Keratinocyte (primary cell): ENCODE results near the gene MACROH2A2. TPM values are rescaled to one million over a fixed set of nuclear protein-coding genes. Genes with fewer than 3 reads are reported as not detected.

Experiments used
- DNase-seq: peaks from one replicate; pipeline ENCODE4 v3.0.0-alpha.2; 2011; ENCODE audit warnings: low read depth, missing footprints, low spot score
- FAIRE-seq: peaks from 2 replicates; lab custom pipeline; 2011; peaks lifted over from hg19 to GRCh38; lab: Jason Lieb, UNC
- H2AFZ ChIP-seq: 2 replicates; pipeline ENCODE4 v1.6.0; 2012; ENCODE audit warnings: low read length, control low read depth, inconsistent platforms; ENCODE audit not compliant: control insufficient read depth
- H3K27ac ChIP-seq: 2 replicates; pipeline ENCODE4 v1.5.1; 2011; ENCODE audit warnings: low read length; ENCODE audit not compliant: control insufficient read depth, insufficient read depth
- H3K27me3 ChIP-seq: 3 replicates; pipeline ENCODE4 v1.6.0; 2011; ENCODE audit warnings: low read length; ENCODE audit not compliant: control insufficient read depth, insufficient read depth; ENCODE audit errors: extremely low read depth
- H3K36me3 ChIP-seq, 2 experiments: 2 replicates in 1 of 2; 3 replicates in 1 of 2; pipeline ENCODE4 v1.5.1; 2011; ENCODE audit warnings: low read length in 2 of 2, mild to moderate bottlenecking in 1 of 2; ENCODE audit not compliant: control insufficient read depth in 2 of 2, insufficient read depth in 2 of 2; ENCODE audit errors: extremely low read depth in 1 of 2
- H3K4me1 ChIP-seq: 3 replicates; pipeline ENCODE4 v1.5.1; 2011; ENCODE audit warnings: low read length; ENCODE audit not compliant: control insufficient read depth, insufficient read depth; ENCODE audit errors: extremely low read depth
- H3K4me2 ChIP-seq: 3 replicates; pipeline ENCODE4 v1.6.0; 2011; ENCODE audit warnings: low read depth, low read length; ENCODE audit not compliant: control insufficient read depth, insufficient read depth; ENCODE audit errors: extremely low read depth
- H3K4me3 ChIP-seq, 3 experiments: fragments of 200-600 bp in 1 of 3; sonication (generic) in 1 of 3; 2 replicates in 2 of 3; 3 replicates in 1 of 3; pipeline ENCODE4 v1.5.1; 2011 to 2016; ENCODE audit warnings: low read length in 3 of 3, mild to moderate bottlenecking in 3 of 3, control low read depth in 2 of 3, inconsistent platforms in 1 of 3, low read depth in 1 of 3, mixed read lengths in 1 of 3, mixed run types in 1 of 3, moderate library complexity in 1 of 3; ENCODE audit not compliant: control insufficient read depth in 2 of 3, insufficient read depth in 2 of 3; ENCODE audit errors: extremely low read depth in 1 of 3
- H3K79me2 ChIP-seq: 2 replicates; pipeline ENCODE4 v1.6.0; 2012; ENCODE audit warnings: low read length; ENCODE audit not compliant: control insufficient read depth, insufficient read depth
- H3K9ac ChIP-seq: 3 replicates; pipeline ENCODE4 v1.6.0; 2011; ENCODE audit warnings: low read length; ENCODE audit not compliant: control insufficient read depth, insufficient read depth; ENCODE audit errors: extremely low read depth
- H3K9me1 ChIP-seq: 3 replicates; pipeline ENCODE4 v1.6.0; 2011; ENCODE audit warnings: low read length; ENCODE audit not compliant: control insufficient read depth, insufficient read depth; ENCODE audit errors: extremely low read depth
- H3K9me3 ChIP-seq: 2 replicates; pipeline ENCODE4 v1.5.1; 2012; ENCODE audit warnings: low read depth, low read length; ENCODE audit not compliant: control insufficient read depth
- H4K20me1 ChIP-seq: 3 replicates; pipeline ENCODE4 v1.6.0; 2011; ENCODE audit warnings: low read length; ENCODE audit not compliant: control insufficient read depth, insufficient read depth; ENCODE audit errors: extremely low read depth
- EZH2 ChIP-seq: IDR thresholded peaks from one replicate; pipeline ENCODE4 v1.6.1; 2012; ENCODE audit warnings: inconsistent platforms, mild to moderate bottlenecking, low read length, moderate library complexity
- dilution Hi-C: fragments of 300-500 bp; cut with MboI; formaldehyde crosslinking; loops from one replicate; pipeline ENCODE4 v1.7.0; 2020; ENCODE audit warnings: low sequenced_read_pairs; ENCODE audit not compliant: extremely low pct_ligation_motif_present
- polyA plus RNA-seq, 5 experiments: library from polyadenylated mRNA; depleted of rRNA in 3 of 5; stranded (reverse) in 3 of 5; stranded (forward) in 1 of 5; unstranded in 1 of 5; fragments of >200 nt; gene quantifications; 1 replicate in 1 of 5; 2 replicates in 3 of 5; 3 replicates in 1 of 5; pipeline versions ENCODE4 v1.2.1 to v1.2.3, GENCODE V29; 2011 to 2012; ENCODE audit warnings: missing spikeins in 2 of 5, low read depth in 1 of 5, low replicate concordance in 1 of 5
- TF ChIP-seq, protein P1 (sequence below), 3 experiments: IDR thresholded peaks in 1 of 3; conservative IDR thresholded peaks in 1 of 3; optimal IDR thresholded peaks in 1 of 3; 2 replicates in 2 of 3; 3 replicates in 1 of 3; pipeline versions ENCODE3 to v1.5.1; 2011; ENCODE audit warnings: low read length in 3 of 3, mild to moderate bottlenecking in 3 of 3, moderate library complexity in 2 of 3, control low read depth in 1 of 3, inconsistent platforms in 1 of 3; ENCODE audit not compliant: insufficient read depth in 2 of 3; ENCODE audit errors: extremely low read depth in 1 of 3

MACROH2A2 gene
- polyA plus RNA-seq, 1 donor (not counting 4 experiments of a cell fraction or from before 2014, with no cell fraction given): 11.6 TPM

DNA sequence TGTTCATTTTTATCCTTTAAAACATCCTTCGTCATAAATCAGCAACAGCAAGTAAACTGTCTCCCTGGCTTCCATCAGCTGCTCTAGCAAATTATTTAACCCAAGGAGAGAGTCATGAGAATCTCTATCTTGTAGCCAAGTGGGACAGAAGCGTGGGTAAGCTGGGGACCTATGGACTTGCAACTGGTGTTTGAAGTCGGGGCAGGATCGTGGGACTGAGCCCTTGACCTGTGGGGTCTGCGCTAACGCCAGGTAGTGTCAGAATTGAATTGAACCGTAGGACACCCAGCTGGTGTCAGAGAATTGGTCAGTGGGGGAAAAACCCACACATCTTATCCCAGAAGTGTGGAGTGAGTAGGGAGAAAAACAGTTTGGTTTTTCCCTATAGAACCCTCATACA, 66.6 kb downstream of the MACROH2A2 start:
- Histone ChIP-seq H3K4me2 (no peak overlapping the region), H3K9me1 (peaks cover 2% of the 10 kb centered on the region), H4K20me1 (no peaks in the 10 kb centered on the region), H3K27ac (no peak overlapping the region), H3K4me1 (no peaks in the 10 kb centered on the region), H3K79me2 (no peaks in the 10 kb centered on the region), H2AFZ (no peak overlapping the region), H3K36me3 (no peaks in the 10 kb centered on the region), H3K9ac (no peak overlapping the region), H3K4me3 (no peak overlapping the region), H3K27me3 (no peaks in the 10 kb centered on the region), H3K9me3 (no peaks in the 10 kb centered on the region)
- FAIRE-seq: no peak
- TF ChIP-seq, protein P1, sequence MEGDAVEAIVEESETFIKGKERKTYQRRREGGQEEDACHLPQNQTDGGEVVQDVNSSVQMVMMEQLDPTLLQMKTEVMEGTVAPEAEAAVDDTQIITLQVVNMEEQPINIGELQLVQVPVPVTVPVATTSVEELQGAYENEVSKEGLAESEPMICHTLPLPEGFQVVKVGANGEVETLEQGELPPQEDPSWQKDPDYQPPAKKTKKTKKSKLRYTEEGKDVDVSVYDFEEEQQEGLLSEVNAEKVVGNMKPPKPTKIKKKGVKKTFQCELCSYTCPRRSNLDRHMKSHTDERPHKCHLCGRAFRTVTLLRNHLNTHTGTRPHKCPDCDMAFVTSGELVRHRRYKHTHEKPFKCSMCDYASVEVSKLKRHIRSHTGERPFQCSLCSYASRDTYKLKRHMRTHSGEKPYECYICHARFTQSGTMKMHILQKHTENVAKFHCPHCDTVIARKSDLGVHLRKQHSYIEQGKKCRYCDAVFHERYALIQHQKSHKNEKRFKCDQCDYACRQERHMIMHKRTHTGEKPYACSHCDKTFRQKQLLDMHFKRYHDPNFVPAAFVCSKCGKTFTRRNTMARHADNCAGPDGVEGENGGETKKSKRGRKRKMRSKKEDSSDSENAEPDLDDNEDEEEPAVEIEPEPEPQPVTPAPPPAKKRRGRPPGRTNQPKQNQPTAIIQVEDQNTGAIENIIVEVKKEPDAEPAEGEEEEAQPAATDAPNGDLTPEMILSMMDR (optimal IDR thresholded peaks at IDR 0.05 in 1 of 3, IDR thresholded peaks at IDR 0.05 in 1 of 3, conservative IDR thresholded peaks at IDR 0.05 in 1 of 3; ENCODE audit: extremely low read depth in 1 of 3, insufficient read depth in 2 of 3, low read length in 3 of 3): no peak
- TF ChIP-seq EZH2: no peak
- dilution Hi-C loops: no loop called here
- no peak for DNase-seq

DNA sequence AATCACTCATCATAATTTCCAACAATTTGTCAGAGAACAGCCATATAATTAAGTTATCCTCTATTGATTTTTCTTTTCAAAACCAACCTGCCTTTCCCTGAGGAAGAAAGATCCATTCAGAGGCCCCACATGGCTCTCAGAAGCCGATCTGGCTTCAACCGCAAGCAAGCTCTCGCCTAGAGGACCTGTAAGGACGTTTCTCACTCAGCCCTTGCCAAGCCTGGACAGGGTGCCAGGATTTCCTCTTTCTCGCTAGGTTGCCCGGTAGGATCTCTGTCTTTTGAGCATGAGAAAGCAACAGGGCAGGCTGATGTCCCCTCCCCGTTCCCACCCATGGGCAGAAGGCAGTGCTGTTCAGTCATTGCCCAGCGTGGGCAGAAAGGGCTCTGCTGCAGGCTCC, 67.0 kb downstream of the MACROH2A2 start:
- FAIRE-seq (no peak), DNase-seq (no peak)
- no peak overlapping the region for H3K4me2 ChIP-seq
- no peak overlapping the region for H3K27ac ChIP-seq
- H3K4me1 ChIP-seq: no peaks in the 10 kb centered on the region
- TF ChIP-seq EZH2: no peak
- TF ChIP-seq, protein P1 (optimal IDR thresholded peaks at IDR 0.05 in 1 of 3, IDR thresholded peaks at IDR 0.05 in 1 of 3, conservative IDR thresholded peaks at IDR 0.05 in 1 of 3; ENCODE audit: extremely low read depth in 1 of 3, insufficient read depth in 2 of 3, low read length in 3 of 3): no peak
- no peaks in the 10 kb centered on the region for H3K9me3 ChIP-seq
- no peak overlapping the region for H3K4me3 ChIP-seq
- peaks cover 2% of the 10 kb centered on the region for H3K9me1 ChIP-seq
- no peaks in the 10 kb centered on the region for H3K27me3 ChIP-seq
- H4K20me1 ChIP-seq: no peaks in the 10 kb centered on the region
- no peak overlapping the region for H3K9ac ChIP-seq
- H3K36me3 ChIP-seq: no peaks in the 10 kb centered on the region
- H3K79me2 ChIP-seq: no peaks in the 10 kb centered on the region
- H2AFZ ChIP-seq: no peak overlapping the region
- dilution Hi-C loops: no loop called here
